Panc1 (cell line): ENCODE results near the gene SBF2.

Experiments
- CTCF ChIP-seq: fragments of 450-650 bp; IDR thresholded peaks from 2 replicates; pipeline ENCODE4 v1.5.1; 2017; ENCODE audit warnings: mild to moderate bottlenecking
- POLR2AphosphoS5 ChIP-seq: IDR thresholded peaks from 2 replicates; pipeline ENCODE4 v1.6.1; 2012; ENCODE audit warnings: mild to moderate bottlenecking, low read depth, low read length, moderate library complexity
- REST ChIP-seq, 2 experiments: IDR thresholded peaks; 2 replicates each; pipeline ENCODE4 v1.6.1; 2011 to 2012; ENCODE audit warnings: low read depth in 2 of 2, control low read depth in 1 of 2, low read length in 1 of 2, mild to moderate bottlenecking in 1 of 2, moderate library complexity in 1 of 2; ENCODE audit not compliant: insufficient read depth in 1 of 2
- TCF7L2 ChIP-seq: IDR thresholded peaks from 2 replicates; pipeline ENCODE4 v1.6.1; 2011; ENCODE audit warnings: mild to moderate bottlenecking, low read depth, low read length, inconsistent platforms

DNA sequence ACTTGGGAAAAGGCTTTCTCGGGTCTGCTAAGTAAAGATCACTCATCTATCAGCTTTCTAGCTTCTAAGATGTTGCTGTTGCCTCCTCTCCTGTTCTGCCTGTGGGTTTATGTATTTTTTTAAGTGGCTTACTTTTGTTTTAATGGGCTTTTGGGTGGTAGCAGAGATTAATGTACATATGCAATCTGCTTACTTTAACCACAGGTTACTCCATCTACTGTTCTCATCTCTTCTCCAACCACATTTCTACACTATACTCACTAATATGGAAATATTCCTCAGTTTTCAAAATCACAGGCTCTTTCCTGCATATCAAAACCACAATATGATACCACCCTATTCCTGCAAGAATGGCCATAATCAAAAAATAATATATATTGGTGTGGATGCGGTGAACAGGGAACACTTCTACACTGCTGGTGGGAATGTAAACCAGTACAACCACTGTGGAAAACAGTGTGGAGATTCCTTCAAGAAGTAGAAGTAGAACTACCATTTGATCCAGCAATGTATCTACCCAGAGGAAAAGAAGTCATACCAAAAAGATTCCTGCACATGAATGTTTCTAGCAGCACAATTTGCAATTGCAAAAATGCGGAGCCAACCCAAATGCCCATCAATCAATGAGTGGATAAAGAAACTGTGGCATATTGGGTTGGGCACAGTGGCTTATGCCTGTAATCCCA is 341.4 kb downstream of the SBF2 start:
- TF ChIP-seq CTCF (no peak), POLR2AphosphoS5 (no peak), REST (IDR thresholded peaks at IDR 0.05; ENCODE audit: insufficient read depth in 1 of 2, low read depth in 2 of 2, low read length in 1 of 2) (no peak), TCF7L2 (no peak)
